IPS DF 6.9 (cell line): ENCODE results near the gene SPTBN4.
"Not testable (repeated sequence)": the region's sequence is repeated elsewhere in the genome, so short reads cannot be mapped to it uniquely, and the experiment has no call there.

Source experiments
- DNase-seq: peaks from one replicate; pipeline ENCODE4 v3.0.0-alpha.2; 2013; ENCODE audit warnings: low read depth, low spot score
- H3K27ac ChIP-seq: one replicate; pipeline ENCODE4 v1.5.1; 2013; ENCODE audit warnings: low read length, control low read depth
- H3K27me3 ChIP-seq: 2 replicates; pipeline ENCODE4 v1.6.1; 2013; ENCODE audit warnings: mild to moderate bottlenecking, low read length; ENCODE audit not compliant: control insufficient read depth, insufficient read depth
- H3K36me3 ChIP-seq: 2 replicates; pipeline ENCODE4 v1.6.1; 2013; ENCODE audit warnings: low read length; ENCODE audit not compliant: control insufficient read depth, insufficient read depth
- H3K4me1 ChIP-seq: 2 replicates; pipeline ENCODE4 v1.6.1; 2013; ENCODE audit warnings: low read length; ENCODE audit not compliant: control insufficient read depth, insufficient read depth
- H3K4me3 ChIP-seq: 2 replicates; pipeline ENCODE4 v1.5.1; 2013; ENCODE audit warnings: mild to moderate bottlenecking, low read length
- H3K9me3 ChIP-seq: 2 replicates; pipeline ENCODE4 v1.6.1; 2013; ENCODE audit warnings: low read length, inconsistent platforms; ENCODE audit not compliant: control insufficient read depth, insufficient read depth
- WGBS: extraction: QIAGEN DNeasy Blood & Tissue Kit; methylation state at CpG from one replicate; pipeline ENCODE4 v1.1.7; 2013; ENCODE audit warnings: mixed read lengths, missing lambda C conversion rate; ENCODE audit not compliant: insufficient read length, insufficient coverage; 5-methylcytosine and 5-hydroxymethylcytosine counted together

Gene SPTBN4

DNA sequence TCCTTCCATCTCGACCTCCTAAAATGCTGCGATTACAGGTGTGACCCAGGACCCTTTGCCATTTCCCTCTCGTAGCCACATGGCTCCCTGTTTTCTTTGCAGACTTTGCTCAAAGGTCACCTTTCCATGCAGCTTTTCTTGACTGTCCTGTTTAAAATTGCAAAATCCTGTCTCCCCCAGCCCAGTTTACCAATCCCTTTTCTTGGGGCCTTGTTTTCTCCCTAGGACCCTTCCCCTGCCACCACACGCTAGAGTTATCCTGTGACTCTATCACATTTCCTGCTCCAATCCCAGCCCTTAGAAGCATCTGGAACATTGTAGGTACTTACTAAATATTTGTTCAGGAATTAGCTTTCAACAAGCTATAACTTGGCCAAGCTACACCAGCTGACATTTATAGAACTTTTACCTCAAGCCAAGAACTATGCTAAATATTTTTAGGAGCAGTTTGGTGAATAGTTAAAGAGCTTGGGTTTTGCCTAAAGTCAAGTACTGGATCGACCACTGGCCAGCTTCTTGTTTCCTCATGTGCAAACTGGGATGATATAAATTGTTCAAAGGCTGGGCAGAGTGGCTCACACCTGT, 13.6 kb upstream of the SPTBN4 start:
- no CpG with 5 or more reads among the region's 5 CpGs for WGBS
- Histone ChIP-seq H3K4me1 (no peaks in the 10 kb centered on the region), H3K4me3 (no peak overlapping the region), H3K9me3 (no peaks in the 10 kb centered on the region), H3K27me3 (no peaks in the 10 kb centered on the region), H3K36me3 (no peaks in the 10 kb centered on the region), H3K27ac (no peak overlapping the region)
- DNase-seq = no peak

DNA sequence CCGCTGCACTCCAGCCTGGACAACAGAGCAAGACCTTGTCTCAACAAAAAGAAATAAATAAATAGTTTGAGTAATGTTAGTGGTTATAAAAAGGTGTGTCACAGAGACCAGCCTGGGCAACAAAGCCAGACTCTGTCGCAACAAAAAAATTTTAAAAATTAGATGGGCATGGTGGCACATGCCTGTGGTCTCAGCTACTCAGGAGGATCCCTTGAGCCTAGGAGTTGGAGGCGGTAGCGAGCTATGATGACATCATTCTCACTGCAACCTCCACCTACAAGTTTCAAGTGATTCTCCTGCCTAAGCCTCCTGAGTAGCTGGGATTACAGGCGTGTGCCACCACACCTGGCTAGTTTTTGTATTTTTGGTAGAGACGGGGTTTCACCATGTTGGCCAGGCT, 12.9 kb upstream of the SPTBN4 start:
- not testable (repeated sequence) for DNase-seq, H3K4me1 ChIP-seq, H3K9me3 ChIP-seq, H3K4me3 ChIP-seq, H3K36me3 ChIP-seq, H3K27ac ChIP-seq, H3K27me3 ChIP-seq
- no CpG with 5 or more reads among the region's 6 CpGs for WGBS

DNA sequence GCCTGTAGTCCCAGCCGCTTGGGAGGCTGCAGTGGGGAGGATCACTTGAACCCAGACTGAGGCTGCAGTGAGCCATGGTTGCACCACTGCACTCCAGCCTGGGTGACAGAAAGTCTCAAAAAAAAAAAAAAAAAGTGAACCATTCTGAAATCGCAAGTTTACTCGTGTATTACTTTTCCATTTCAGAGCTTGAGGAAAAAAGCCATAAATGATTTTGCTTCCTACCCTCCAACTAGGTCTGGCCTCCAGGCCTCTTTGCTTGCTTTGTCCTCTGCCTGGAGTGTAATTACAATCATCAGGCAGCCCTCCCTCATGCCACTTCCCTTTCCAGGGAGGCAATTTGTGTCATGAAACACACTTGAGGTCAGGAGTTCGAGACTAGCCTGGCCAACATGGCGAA, 9.8 kb upstream of the SPTBN4 start:
- no CpG with 5 or more reads among the region's 5 CpGs for WGBS
- H3K36me3 ChIP-seq = no peaks in the 10 kb centered on the region
- no peak for DNase-seq

DNA sequence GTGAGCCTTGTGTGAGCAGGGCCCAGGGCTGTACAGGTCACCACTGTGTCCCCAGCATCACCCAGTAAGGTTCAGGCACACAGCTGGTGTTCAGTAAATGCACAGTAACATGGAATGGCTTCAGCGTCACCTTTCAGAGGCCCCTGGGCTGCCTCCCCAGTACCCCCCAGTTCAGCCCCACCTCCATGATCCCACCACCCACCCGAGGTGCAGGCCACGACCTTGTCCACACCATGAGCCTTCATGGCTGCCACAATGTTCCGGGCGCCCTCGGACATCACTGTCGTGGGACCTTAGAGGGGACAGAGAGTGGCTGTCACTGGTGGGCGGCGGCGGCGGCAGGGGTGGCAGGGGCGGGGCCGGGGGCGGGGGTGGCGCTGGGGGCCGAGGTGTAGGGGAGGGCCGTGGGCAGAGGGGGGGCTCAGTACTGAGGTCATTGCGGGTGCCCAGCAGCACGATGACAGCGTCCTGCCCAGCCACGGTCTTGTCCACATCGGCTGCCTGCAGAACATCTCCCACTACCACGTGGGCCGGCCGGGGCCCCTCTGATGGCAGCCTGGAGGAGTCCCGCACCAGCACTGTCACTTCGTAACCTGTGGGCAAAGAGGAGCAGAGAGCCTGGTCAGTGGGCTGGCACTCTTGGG, 8.7 kb upstream of the SPTBN4 start:
- H3K27me3 ChIP-seq = no peaks in the 10 kb centered on the region
- no peak overlapping the region for H3K27ac ChIP-seq
- no CpG with 5 or more reads among the region's 27 CpGs for WGBS
- H3K9me3 ChIP-seq = no peaks in the 10 kb centered on the region
- no peaks in the 10 kb centered on the region for H3K4me1 ChIP-seq
- no peak for DNase-seq
- no peaks in the 10 kb centered on the region for H3K36me3 ChIP-seq
- H3K4me3 ChIP-seq = no peak overlapping the region

More for the DNA sequence above, 9.8 kb upstream of the SPTBN4 start:
- H3K4me3 ChIP-seq = no peak overlapping the region
- no peaks in the 10 kb centered on the region for H3K9me3 ChIP-seq
- H3K4me1 ChIP-seq = no peaks in the 10 kb centered on the region
- H3K27me3 ChIP-seq = no peaks in the 10 kb centered on the region
- H3K27ac ChIP-seq = no peak overlapping the region

GRCh38 chr19:40458597-40458974, 8.2 kb upstream of the SPTBN4 start:
- WGBS = no CpG with 5 or more reads among the region's 3 CpGs
- no peak overlapping the region for H3K4me3 ChIP-seq
- no peak for DNase-seq
- H3K36me3 ChIP-seq = no peaks in the 10 kb centered on the region
- H3K27ac ChIP-seq = no peak overlapping the region
- no peaks in the 10 kb centered on the region for H3K9me3 ChIP-seq
- no peaks in the 10 kb centered on the region for H3K27me3 ChIP-seq
- no peaks in the 10 kb centered on the region for H3K4me1 ChIP-seq

GRCh38 chr19:40460185-40460584, 6.6 kb upstream of the SPTBN4 start:
- Histone ChIP-seq H3K4me3 (no peak overlapping the region), H3K9me3 (no peaks in the 10 kb centered on the region), H3K4me1 (no peaks in the 10 kb centered on the region; the same call in 1 of the 2 replicates), H3K27me3 (no peaks in the 10 kb centered on the region), H3K36me3 (no peaks in the 10 kb centered on the region), H3K27ac (no peak overlapping the region)
- no CpG with 5 or more reads among the region's 3 CpGs for WGBS
- DNase-seq = no peak

GRCh38 chr19:40461669-40462221, 5.1 kb upstream of the SPTBN4 start:
- H3K36me3 ChIP-seq = no peaks in the 10 kb centered on the region
- no peak overlapping the region for H3K27ac ChIP-seq
- WGBS = no CpG with 5 or more reads among the region's 7 CpGs

DNA sequence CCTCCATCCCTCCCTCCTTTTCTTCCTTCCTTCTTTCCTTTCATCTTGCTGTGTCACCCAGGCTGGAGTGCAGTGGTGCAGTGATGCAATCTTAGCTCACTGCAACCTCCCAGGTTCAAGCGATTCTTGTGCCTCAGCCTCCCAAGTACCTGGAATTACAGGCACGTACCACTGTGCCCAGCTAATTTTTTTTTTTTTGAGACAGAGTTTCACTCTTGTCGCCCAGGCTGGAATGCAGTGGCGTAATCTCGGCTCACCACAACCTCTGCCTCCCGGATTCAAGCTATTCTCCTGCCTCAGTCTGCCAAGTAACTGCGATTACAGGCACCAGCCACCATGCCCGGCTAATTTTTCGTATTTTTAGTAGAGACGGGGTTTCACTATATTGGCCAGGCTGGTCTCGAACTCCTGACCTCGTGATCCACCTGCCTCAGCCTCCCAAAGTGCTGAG, 3.2 kb upstream of the SPTBN4 start:
- H3K27ac ChIP-seq, H3K9me3 ChIP-seq, DNase-seq, H3K4me3 ChIP-seq, H3K4me1 ChIP-seq, H3K36me3 ChIP-seq: not testable (repeated sequence)
- peaks cover 14% of the 10 kb centered on the region for H3K27me3 ChIP-seq
- WGBS = no CpG with 5 or more reads among the region's 12 CpGs

More at GRCh38 chr19:40461669-40462221, 5.1 kb upstream of the SPTBN4 start:
- H3K4me3 ChIP-seq = no peak overlapping the region
- peaks cover 7% of the 10 kb centered on the region for H3K27me3 ChIP-seq
- peaks cover 5% of the 10 kb centered on the region; the same call in 1 of the 2 replicates for H3K4me1 ChIP-seq
- H3K9me3 ChIP-seq = no peaks in the 10 kb centered on the region
- no peak for DNase-seq

- Histone ChIP-seq H3K4me3 (no peak overlapping the region), H3K27me3 (peaks cover 14% of the 10 kb centered on the region), H3K4me1 (peaks cover 6% of the 10 kb centered on the region; the same call in 1 of the 2 replicates), H3K27ac (no peak overlapping the region), H3K9me3 (no peaks in the 10 kb centered on the region), H3K36me3 (no peaks in the 10 kb centered on the region)
- WGBS = no CpG with 5 or more reads among the region's 11 CpGs
- no peak for DNase-seq
Observed at GRCh38 chr19:40464059-40465024, 2.5 kb upstream of the SPTBN4 start.

- H3K9me3 ChIP-seq = no peaks in the 10 kb centered on the region
- H3K27me3 ChIP-seq = peaks cover 14% of the 10 kb centered on the region
- peak overlapping the region; percentile 83; the same call in 1 of the 2 replicates for H3K4me3 ChIP-seq
- no peak overlapping the region for H3K27ac ChIP-seq
- no peaks in the 10 kb centered on the region for H3K36me3 ChIP-seq
- peaks cover 6% of the 10 kb centered on the region; the same call in 1 of the 2 replicates for H3K4me1 ChIP-seq
- WGBS = no CpG with 5 or more reads among the region's 11 CpGs
- no peak for DNase-seq
Observed at GRCh38 chr19:40465025-40465556, 1.7 kb upstream of the SPTBN4 start.
